Subcutaneous adipose tissue (tissue), 4 donors: ENCODE data around the gene CDH4. TPM values are rescaled to one million over a fixed set of nuclear protein-coding genes. Genes with fewer than 3 reads are reported as not detected.

Source experiments
- total RNA-seq, 4 donors: library from RNA; depleted of rRNA; stranded (reverse); fragments of >200 nt; gene quantifications; one replicate each; pipeline ENCODE4 v1.1.0, GENCODE V29; 2016
- TF ChIP-seq, protein P1 (sequence below): fragments of 450-650 bp; IDR thresholded peaks from one replicate; pipeline ENCODE4 v1.5.1; 2016; ENCODE audit warnings: low read depth, mild to moderate bottlenecking, control low read depth, antibody characterized with exemption, moderate library complexity

CDH4 gene
- total RNA-seq, 4 donors from 2014 or later, result not detected

DNA sequence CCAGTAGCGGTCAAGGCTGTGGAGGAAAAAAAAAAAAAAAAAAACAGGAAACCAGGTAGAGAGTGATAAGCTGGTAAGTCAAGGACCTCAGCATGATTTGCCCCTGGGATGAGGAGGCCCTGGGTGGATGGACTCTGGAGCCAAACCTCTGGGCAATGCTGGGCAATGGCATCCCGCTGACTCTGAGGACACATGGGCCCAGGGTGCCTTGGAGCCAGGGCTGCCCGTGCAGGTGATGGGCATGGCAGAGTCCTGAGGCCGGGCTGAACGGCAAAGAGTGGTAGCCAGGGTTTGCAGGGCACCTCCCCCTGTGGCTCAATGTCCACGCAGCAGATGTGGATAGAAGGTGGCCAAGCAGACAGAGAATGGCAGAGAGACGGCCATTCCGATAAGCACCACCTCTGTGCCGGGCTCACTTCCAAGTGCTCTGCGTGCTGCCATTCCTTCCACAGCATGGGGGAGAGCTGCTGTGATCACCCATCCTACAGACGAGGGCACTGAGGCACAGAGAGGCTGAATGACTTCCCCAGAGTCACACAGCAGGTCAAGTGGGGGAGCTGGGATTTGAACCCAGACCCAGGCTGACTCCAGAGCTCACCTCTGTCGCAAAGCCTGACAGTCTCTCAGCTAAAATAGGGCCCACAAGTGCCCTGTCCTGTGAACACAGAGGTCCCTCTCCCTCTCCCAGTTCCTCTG lies 353.9 kb downstream of the CDH4 start:
- TF ChIP-seq, protein P1, sequence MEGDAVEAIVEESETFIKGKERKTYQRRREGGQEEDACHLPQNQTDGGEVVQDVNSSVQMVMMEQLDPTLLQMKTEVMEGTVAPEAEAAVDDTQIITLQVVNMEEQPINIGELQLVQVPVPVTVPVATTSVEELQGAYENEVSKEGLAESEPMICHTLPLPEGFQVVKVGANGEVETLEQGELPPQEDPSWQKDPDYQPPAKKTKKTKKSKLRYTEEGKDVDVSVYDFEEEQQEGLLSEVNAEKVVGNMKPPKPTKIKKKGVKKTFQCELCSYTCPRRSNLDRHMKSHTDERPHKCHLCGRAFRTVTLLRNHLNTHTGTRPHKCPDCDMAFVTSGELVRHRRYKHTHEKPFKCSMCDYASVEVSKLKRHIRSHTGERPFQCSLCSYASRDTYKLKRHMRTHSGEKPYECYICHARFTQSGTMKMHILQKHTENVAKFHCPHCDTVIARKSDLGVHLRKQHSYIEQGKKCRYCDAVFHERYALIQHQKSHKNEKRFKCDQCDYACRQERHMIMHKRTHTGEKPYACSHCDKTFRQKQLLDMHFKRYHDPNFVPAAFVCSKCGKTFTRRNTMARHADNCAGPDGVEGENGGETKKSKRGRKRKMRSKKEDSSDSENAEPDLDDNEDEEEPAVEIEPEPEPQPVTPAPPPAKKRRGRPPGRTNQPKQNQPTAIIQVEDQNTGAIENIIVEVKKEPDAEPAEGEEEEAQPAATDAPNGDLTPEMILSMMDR, result no peak

DNA sequence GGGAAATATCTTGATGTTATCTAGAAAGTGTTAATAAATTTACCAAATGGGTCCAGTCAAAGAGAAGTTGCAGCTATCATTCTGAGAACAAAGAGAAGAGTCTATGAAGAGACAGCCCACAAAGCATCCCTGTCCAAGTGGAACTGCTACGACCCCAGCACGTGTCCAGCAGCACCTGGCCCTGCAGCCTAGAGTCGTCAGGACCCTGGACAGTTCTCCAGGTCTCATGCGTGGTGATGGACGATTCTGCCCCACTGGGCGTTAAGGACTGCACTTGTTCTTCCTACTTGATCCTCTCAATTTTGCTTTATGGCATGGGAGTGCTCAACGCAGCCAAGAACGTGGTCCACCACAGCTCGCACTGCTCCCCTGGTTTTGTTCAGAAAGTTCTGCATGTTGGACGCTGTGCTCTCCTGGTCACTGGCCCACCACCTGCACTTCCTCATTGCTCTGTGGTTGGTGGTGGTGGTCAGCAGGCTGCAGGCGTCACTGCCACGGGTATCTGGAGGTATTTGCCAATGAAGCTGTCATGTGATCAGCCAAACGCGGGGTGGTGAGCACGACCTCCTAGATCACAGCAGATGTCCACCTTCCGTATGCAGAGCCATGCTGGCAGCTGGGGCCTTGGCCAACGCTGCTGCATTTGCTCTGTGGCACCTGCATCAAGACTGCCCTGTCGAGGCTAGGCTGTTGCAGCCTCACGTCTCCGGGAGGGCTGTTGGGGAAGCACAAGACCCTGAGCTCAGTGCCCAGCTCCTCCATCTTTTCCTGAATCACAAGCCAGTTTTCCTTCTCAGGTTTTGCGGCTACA lies 356.4 kb downstream of the CDH4 start:
- TF ChIP-seq, protein P1, result no peak

GRCh38 chr20:61609461-61609860 lies 357.4 kb downstream of the CDH4 start:
- TF ChIP-seq, protein P1, result no peak

GRCh38 chr20:61611401-61612180 lies 359.5 kb downstream of the CDH4 start:
- TF ChIP-seq, protein P1, result no peak

DNA sequence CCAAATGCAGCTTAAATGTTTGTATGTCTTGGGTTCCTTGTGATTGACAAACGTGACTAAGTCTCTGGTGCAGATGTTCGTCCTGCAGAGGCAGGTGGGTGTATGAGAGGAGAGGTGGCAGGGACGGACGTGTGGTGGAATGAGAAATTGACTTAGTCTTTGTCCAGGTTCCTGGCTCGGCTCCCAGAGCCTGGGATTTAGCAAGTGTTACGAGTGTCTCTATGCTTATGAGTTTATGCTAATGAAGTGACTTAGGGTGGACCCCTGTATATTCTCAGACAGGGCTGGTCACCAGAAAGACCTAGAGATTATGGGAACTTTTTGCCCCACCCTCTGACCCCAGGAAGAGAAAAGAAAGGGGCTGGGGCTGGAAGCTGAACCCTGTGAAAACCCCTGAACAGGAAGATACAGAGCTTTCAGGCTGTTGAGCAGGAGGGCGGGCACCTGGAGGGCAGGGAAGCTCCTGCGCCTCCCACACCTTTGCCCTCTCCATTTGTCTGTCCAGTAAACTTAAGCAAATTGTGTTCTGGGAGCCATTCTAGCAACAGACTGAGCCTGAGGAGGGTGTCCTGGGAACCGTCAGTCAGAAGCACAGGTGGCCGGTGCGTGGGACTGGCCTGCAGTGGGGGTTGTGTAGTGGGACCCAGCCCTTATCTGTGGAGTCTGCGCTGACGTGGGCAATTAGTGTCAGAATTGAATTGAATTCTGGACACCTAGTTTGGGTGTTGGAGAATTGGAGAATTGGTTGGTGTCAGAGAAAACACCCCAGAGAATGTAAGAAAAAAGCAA lies 362.1 kb downstream of the CDH4 start:
- TF ChIP-seq, protein P1, result no peak

GRCh38 chr20:61614706-61615100 lies 362.6 kb downstream of the CDH4 start:
- TF ChIP-seq, protein P1, result no peak
